ENCODE results near the gene CPLX3. TPM values are rescaled to one million over a fixed set of nuclear protein-coding genes. Genes with fewer than 3 reads are reported as not detected.

CPLX3 gene
- total RNA-seq, 1 experiment from 2014 or later, result 0.21 TPM

DNA sequence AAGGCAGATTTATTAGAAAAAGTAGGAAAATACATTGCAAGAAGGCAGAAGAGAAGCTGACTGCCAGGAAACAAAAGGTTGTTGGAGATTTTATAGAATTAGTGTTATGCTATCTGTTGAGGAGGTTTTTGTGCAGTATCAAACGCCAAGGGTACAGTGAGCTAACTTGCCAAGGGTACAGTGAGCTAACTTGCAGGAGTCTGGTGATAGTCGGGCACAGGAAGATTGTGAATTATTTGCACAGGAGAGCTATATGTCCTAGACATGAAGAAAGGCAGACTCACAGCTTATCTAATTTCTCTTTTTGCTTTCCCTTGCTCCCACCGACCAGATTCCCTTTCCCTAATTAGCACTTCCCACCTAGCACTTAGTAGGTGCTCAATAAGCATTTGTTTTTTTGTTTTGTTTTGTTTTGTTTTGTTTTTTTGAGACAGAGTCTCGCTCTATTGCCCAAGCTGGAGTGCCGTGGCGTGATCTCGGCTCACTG lies 47.2 kb upstream of the CPLX3 start:
- no peak overlapping the region for H3K27ac Mint-ChIP-seq (ENCODE audit: unreplicated experiment)
- intact Hi-C loops (cut with micrococcal nuclease; ENCODE audit: unreplicated experiment), result no loop called here
- CTCF ChIA-PET, result interaction anchor here (0.5 to 3.6 kb wide), 3 partner anchors 10 to 405 kb away, joined by 3 to 16 read pairs (median 3); no protein-coding TSS in a partner anchor
- peaks cover 18% of the 10 kb centered on the region for H3K36me3 Mint-ChIP-seq (ENCODE audit: insufficient read depth, unreplicated experiment)
- H3K4me3 Mint-ChIP-seq (ENCODE audit: low read depth, unreplicated experiment), result no peak overlapping the region
- no peak for DNase-seq
- H3K4me1 Mint-ChIP-seq (ENCODE audit: low read depth, unreplicated experiment), result peaks cover 24% of the 10 kb centered on the region
- BruUV-seq (replicated peaks), result no TSS peak
- TF ChIP-seq, protein P1, sequence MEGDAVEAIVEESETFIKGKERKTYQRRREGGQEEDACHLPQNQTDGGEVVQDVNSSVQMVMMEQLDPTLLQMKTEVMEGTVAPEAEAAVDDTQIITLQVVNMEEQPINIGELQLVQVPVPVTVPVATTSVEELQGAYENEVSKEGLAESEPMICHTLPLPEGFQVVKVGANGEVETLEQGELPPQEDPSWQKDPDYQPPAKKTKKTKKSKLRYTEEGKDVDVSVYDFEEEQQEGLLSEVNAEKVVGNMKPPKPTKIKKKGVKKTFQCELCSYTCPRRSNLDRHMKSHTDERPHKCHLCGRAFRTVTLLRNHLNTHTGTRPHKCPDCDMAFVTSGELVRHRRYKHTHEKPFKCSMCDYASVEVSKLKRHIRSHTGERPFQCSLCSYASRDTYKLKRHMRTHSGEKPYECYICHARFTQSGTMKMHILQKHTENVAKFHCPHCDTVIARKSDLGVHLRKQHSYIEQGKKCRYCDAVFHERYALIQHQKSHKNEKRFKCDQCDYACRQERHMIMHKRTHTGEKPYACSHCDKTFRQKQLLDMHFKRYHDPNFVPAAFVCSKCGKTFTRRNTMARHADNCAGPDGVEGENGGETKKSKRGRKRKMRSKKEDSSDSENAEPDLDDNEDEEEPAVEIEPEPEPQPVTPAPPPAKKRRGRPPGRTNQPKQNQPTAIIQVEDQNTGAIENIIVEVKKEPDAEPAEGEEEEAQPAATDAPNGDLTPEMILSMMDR (IDR thresholded peaks at IDR 0.05; ENCODE audit: unreplicated experiment), result no peak
- H3K27me3 Mint-ChIP-seq (ENCODE audit: unreplicated experiment), result peaks cover 14% of the 10 kb centered on the region
- H3K9me3 Mint-ChIP-seq (ENCODE audit: low read depth, unreplicated experiment), result no peaks in the 10 kb centered on the region

DNA sequence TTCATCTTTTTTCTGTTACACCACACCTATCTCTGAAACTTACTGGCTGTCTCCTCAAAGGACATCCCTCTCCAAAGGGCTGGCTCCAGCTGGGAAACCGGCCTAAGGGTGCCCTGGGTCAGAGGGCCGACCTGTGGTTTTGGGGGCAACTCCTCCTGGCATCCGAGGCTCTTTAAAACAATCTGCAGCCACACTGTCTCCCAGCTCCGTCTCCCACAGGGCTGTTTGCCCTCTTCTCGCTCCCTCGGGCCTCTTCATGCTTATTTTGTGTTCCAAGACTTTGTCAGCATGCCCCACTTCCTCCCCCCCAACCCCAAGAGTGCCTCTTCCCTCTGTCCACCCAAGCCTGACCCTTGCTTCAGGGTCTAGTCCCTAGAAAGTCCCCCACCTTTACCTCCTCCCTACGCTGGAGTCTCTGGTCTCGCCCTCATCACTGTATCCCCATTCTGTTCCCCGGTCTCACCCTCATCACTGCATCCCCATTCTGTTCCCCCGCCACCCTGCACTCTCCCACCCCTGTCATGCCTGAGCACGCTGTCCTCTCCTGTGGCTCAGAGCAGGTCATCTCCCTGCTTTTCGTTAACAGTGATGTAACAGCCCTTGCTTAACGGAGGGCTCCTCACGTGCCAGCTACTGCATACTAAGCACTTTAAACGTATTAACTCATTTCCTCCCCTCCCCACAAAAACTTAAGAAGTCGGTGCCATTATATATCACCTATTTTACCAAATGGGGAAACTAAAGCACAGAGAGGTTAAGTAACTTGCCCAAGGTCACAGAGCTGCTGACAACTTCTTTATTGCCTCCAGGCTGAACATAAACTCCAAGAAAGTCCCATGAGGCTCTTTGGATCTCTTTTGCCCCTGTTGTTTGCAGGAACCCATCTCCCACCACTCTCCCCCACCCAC lies 45.6 kb upstream of the CPLX3 start:
- DNase-seq, result no peak
- TF ChIP-seq, protein P1 (IDR thresholded peaks at IDR 0.05; ENCODE audit: unreplicated experiment), result no peak
- no TSS peak for BruUV-seq (replicated peaks)
- peaks cover 14% of the 10 kb centered on the region for H3K27me3 Mint-ChIP-seq (ENCODE audit: unreplicated experiment)
- no peak overlapping the region for H3K27ac Mint-ChIP-seq (ENCODE audit: unreplicated experiment)
- intact Hi-C loops (cut with micrococcal nuclease; ENCODE audit: unreplicated experiment), result no loop called here
- no peaks in the 10 kb centered on the region for H3K9me3 Mint-ChIP-seq (ENCODE audit: low read depth, unreplicated experiment)
- H3K4me1 Mint-ChIP-seq (ENCODE audit: low read depth, unreplicated experiment), result peaks cover 37% of the 10 kb centered on the region
- CTCF ChIA-PET, result interaction anchor here (1.3 to 3.6 kb wide), 3 partner anchors 11 to 170 kb away, joined by 3 to 16 read pairs (median 5); no protein-coding TSS in a partner anchor
- peak overlapping the region; percentile 85 for H3K4me3 Mint-ChIP-seq (ENCODE audit: low read depth, unreplicated experiment)
- peaks cover 23% of the 10 kb centered on the region for H3K36me3 Mint-ChIP-seq (ENCODE audit: insufficient read depth, unreplicated experiment)

DNA sequence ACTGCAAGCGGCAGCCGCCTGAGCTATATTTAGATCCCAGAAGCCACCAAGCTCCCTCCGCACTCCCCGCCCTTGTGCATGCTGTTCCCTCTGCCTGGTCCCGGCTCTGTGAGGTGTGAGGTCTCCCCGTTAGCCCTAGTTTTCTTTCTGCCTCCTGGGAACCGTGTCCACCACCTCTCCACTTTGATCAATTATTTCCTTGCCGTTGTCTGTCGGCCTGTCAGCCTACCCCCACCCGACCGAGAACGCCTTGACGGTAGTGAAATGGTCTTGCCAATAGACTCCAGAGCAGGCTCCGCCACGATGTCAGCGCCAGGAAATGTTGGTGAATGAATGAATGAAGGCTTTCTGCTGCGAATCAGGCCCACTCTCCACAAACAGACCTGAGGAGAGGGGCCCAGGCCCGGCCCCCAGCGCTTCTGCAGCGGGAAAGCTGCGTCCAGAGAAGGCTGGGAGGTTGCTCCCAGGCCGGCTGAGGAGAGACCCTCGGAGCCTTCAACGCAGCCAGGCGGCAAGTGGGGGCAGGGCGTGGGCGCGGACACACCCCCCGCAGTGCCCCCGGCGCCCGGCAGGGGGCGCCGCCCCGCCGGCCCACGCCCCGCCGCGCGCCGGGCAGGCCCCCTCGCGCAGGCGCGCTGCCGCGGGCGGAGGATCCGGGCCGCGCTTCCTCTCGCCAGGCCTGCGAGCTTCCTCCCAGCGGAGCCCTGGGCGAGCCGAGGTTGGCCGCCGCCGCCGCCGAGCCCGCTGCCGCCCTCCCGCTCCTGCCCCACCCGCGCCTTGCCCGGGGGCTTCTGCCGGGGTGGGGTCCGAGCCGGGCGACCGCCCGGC lies 44.8 kb upstream of the CPLX3 start, which contains the start of gene CSK:
Gene CSK, plus strand, starts transcription at position 650 of the 828 bp plus-strand sequence. CDS start 16,218 bp downstream, outside the sequence.
- DNase-seq, result peak; percentile 85
- peaks cover 14% of the 10 kb centered on the region for H3K27me3 Mint-ChIP-seq (ENCODE audit: unreplicated experiment)
- H3K36me3 Mint-ChIP-seq (ENCODE audit: insufficient read depth, unreplicated experiment), result peaks cover 23% of the 10 kb centered on the region
- peak within 1 kb of the TSS; percentile 85 for H3K4me3 Mint-ChIP-seq (ENCODE audit: low read depth, unreplicated experiment)
- no TSS peak for BruUV-seq (replicated peaks)
- H3K4me1 Mint-ChIP-seq (ENCODE audit: low read depth, unreplicated experiment), result peaks cover 37% of the 10 kb centered on the region
- TF ChIP-seq, protein P1 (IDR thresholded peaks at IDR 0.05; ENCODE audit: unreplicated experiment), result peak; percentile 52
- peak within 1 kb of the TSS; percentile 56 for H3K27ac Mint-ChIP-seq (ENCODE audit: unreplicated experiment)
- intact Hi-C loops (cut with micrococcal nuclease; ENCODE audit: unreplicated experiment), result no loop called here
- no peaks in the 10 kb centered on the region for H3K9me3 Mint-ChIP-seq (ENCODE audit: low read depth, unreplicated experiment)
- CTCF ChIA-PET, result interaction anchor here (1.0 to 1.3 kb wide), 2 partner anchors 11 to 19 kb away, joined by 3 to 5 read pairs; no protein-coding TSS in a partner anchor

Data from Calu3 (cell line).